HG03159 (cell line): Measurements from ENCODE around the gene OR10P1.
"Not testable (repeated sequence)": the region's sequence is repeated elsewhere in the genome, so short reads cannot be mapped to it uniquely, and the experiment has no call there.

Experiments used
- ATAC-seq: cut with Tn5 transposase; IDR thresholded peaks from one replicate; pipeline ENCODE4 v1.9.1; 2021; ENCODE audit warnings: mild to moderate bottlenecking, moderate library complexity; ENCODE audit not compliant: unreplicated experiment

OR10P1 gene

DNA sequence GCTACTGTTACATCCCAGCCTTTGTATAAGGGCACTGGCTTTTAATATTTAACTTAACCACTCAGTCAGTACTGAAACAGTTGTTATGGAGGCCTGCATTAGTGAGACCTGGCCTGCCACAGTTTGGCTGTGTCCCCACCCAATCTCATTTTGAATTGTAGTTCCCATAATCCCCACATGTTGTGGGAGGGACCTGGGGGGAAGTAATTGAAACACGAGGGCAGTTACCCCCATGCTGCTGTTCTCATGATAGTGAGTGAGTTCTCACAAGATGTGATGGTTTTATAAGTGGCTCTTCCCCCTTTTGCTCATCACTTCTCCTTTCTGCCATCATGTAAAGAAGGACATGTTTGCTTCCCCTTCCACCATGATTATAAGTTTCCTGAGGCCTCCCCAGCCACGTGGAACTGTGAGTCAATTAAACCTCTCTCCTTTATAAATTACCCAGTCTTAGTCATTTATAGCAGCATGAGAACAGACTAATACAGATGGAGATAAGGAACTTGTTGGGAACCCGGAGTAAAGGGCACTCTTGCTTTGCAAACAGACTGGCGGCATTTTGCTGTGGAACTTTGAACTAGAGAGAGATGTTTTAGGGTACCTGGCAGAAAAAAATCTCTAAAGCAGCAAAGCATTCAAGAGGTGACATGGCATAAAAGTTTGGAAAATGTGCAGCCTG lies 14.1 kb downstream of the OR10P1 start:
- ATAC-seq = not testable (repeated sequence)

DNA sequence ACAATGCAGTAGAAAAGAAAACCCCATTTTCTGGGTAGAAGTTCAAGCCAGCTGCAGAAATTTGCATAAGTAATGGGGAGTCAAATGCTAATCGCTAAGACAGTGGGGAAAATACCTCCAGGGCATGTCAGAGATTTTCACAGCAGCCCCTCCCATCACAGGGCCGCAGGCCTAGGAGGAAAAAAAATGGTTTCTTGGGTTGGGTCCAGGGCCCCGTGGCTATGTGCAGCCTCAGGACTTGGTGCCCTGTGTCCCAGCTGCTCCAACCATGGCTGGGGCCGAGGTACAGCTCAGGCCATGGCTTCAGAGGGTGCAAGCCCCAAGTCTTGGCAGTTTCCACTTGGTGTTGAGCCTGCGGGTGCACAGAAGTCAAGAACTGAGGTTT lies 14.6 kb downstream of the OR10P1 start:
- ATAC-seq = no peak

DNA sequence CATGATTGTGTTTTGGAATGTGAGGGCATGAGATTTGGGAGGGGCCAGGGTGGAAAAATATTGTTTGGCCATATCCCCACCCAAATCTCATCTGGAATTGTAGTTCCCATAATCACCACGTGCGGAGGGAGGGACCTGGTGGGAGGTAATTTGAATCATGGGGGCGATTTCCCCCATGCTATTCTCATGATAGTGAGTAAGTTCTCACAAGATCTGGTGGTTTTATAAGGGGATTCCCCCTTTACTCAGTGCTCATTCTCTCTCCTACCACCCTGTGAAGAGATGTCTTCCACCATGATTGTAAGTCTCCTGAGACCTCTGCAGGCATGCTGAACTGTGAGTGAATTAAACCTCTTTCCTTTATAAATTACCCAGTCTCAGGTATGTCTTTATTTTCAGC lies 15.7 kb downstream of the OR10P1 start:
- ATAC-seq = no peak

DNA sequence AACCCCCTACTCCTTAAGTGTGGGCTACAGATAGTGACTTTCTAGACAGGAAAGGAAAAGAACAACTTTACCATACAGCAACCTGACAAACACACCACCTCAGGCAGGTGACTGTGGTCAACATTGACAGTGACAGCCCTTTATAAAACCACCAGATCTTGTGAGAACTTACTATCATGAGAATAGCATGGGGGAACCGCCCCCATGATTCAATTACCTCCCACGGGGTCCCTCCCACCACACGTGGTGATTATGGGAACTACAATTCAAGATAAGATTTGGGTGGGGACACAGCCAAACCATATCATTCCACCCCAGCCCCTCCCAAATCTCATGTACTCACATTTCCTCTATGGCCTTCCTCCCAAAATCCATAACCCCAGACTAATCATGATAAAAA lies 16.3 kb downstream of the OR10P1 start:
- ATAC-seq = no peak

DNA sequence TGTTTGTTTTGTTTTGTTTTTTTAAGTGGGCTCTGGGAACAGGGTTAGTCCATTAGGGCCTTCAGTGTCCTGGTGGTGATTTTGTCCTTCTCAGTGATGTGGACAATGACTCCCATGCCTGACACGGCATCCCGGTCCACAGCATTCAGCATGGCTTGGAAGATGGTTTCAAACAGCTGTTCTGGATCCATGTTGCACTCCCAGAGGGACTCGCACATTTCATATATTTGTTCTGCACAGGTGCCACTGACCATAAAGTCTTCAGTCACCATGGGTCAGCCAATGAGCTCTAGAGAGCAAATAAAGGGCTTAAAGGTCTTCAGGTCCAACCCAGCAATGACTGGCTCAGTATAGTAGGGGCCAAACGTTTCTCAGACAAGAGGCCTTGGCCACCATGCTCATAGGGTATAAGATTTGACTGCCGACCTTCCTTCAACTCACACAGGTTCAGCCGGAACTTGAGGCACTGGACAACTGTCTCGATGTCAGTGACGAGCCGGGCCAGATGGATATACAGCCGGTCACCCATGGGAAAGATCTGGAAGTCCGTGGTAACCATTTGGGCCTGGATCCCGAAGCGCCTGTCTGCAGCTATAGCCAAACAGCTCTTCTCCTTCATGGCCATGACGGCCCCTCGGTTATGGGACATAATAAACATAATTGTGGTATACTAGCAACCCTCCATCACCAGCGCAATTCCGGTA lies 18.0 kb downstream of the OR10P1 start:
- no peak for ATAC-seq

DNA sequence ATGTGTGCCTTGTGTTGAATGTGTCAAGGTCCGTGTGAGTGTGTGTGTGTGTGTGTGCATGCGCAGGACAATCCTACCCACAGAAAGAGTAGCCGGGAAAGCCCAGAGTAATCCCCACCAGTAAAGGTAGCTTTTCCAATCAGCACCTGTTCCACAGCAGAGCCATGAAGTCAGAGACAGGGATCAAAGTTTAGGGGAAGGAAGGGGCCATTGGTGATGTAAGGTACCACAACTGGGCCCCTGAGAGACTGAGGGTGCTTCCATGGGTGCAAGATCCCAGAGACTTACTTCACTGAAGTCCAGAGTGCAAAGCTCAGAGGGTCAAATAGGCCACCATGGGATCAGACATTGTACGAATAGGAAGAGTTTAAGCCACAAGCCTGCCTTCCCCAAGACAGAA lies 20.5 kb downstream of the OR10P1 start:
- ATAC-seq = no peak

DNA sequence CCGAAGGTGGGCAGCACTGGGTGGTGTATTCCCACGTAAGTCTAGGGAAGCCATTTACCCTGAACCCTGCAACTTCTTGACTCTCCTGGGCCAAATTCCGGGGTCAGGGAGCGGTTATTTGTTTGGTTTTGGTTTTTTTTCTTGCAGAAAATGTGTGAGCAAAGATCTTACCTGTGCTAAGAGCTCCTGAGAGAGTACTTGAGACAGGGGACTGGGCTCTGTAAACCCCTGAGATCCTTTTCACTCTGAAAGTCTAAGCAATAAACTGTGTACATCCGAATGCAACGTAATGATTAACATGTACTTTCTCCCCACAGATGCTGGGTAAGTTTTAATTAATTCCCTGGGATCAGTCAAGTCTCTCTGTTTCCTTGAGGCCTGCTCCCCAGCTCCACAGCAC lies 21.5 kb downstream of the OR10P1 start:
- no peak for ATAC-seq

DNA sequence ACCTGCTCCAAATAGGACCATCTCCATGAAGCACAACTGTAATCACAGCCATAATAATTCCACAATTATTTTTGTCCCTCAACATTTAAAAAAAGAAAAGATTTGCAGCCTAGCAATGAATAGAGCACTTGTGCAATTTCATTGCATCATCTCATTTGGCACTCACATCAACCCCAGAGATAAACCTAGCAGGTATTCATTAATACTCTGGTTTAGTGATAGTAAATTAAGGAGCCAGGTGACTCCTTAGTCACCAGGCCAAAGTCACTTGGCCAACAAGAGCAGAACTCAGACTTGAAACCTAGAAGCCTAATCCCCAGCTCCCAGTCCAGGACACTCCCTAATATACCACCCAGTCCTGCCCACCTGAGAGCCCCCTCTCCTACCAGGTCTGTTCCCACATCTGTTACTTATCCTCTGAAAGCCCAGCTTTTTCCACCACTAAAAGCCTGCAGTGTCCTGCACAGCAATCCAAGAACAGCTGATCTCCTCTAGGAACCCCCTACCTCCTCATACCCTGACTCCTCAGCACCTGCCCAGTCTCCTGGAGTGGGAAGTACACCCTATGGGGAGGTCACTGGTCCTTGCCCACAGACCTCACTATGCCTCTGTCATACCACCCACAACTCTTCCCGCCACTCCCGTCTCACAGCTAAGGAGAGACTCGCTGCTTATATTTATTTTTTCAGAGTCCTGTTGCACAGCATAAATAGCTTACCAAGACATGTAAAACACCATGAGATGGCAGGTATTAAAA lies 22.1 kb downstream of the OR10P1 start:
- ATAC-seq = no peak

DNA sequence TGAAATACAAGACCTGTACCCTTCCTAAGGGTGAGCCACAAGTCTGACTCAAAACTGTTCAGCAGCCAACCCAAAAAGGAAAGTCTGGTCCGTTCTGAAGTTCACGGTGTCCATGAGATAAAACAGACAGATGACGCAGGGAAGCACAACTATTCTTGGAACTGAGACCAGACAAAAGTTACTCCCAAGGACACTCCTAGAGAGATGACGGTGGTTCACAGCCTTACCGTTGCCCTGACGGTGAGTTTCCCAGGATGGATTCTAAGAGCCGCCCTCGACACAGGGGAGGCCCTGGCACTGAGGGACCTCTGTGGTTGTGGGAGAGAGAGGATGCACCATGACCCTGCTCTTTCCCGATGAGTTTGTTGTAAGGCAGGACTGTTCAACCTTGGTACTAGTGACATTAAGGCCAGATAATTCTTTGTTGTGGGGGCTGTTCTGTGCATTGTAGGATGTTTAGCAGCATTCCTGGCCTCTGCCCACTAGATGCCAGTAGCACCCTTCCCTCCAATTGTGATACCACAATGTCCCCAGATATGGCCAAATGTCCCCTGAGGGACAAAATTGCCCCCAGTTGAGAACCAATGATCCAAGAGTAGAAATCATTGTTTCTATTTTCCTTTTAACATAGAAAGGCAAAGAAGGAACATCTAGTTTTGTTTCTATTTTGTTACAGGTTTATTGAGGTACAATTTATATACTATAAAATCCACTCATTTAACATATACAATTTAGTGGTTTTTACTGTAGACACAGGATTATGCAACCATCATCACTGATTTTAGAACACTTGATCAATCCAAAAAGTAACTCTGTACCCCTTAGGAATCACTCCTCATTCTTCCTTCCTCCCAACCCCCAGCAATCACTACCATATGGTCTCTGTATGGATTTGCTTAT lies 23.0 kb downstream of the OR10P1 start:
- no peak for ATAC-seq

DNA sequence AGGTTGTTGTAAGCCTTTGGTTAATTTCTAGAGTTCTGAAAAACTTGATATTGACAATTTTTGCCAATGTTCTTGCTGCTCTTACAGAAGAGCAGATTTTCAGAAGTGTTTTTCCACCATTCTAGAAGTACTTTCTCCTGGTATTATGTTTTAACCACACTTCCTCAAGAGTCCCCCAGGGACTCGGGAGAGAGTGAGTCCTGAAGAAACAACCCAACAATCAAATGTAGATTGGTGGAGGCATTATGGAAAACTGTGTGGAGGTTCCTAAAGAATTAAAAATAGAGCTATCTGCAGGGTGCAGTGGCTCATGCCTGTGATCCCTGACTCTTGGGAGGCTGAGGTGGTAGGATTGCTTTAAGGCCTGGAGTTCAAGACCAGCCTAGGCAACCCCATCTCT lies 26.7 kb downstream of the OR10P1 start:
- ATAC-seq = no peak

DNA sequence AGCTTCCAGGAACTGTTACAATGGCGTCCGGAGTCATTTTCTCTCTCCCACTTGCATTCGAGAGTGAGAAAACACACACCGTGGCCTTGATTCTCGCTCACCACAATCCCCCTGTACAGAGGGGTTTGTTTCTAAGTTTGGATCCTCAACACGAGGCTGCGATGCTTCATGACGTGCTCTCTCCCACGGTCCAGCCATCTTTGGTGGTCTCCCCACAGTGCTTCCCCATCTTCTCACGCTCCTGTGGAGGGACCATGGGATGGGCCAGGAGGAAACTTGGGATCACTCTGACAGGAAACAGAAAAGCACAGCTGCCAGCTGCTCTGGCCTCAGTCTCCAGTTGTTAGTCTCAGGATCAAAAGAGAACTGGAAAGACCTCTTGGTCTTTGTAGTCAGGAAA lies 28.1 kb downstream of the OR10P1 start:
- ATAC-seq = no peak

DNA sequence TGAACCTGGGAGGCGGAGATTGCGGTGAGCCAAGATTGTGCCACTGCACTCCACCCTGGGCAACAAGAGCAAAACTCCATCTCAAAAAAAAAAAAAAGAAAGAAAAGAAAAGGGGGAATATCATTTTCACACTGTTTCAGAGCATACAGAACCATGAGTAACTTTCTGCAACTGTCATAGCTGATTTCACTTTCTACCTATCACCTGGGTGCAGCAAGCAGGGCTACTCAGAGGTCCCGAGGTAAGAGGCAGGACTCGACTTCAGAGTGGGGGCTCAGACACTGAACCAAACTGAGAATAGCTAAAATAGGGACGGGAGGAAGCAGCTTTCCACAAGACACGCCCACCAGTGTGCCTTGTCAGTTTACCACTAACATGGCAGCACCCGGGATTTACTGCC lies 29.8 kb downstream of the OR10P1 start:
- no peak for ATAC-seq

DNA sequence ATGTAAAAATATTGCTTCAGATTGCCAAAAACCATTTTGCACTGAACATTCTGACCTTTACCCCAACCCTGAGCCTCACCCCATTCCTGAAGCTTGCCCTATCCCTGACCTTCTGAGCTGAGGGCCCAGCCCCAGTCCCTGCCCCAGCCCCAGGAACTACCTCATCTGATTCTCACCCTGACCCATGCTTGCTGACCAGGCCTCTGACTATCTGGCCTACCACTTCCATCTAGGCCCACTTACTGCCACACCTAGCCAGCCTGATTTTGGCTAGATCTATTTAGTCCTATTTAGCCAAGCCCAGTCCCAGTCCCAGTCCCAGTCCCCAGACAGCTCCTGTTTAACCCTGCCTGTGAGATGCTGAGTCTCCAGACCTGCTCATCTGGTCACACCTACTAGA lies 33.6 kb downstream of the OR10P1 start:
- no peak for ATAC-seq

DNA sequence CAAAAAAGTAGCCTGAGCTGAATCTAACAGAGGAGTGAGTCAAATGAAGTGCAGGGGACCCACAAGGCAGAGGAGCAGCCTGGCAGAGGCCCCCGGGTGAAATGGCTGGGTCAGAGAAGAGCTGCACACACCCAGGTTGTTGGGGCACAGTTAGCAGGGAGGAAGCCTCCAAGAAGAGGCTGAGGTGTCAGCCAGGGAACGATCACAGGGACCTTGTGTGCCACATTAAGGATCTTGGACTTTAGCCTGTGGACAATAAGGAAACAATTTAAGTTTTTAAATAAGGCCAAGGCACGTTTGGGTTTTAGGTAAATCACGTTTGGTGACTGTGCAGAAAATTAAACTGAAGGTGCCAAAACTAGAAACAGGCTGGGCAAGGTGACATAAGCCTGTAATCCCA lies 35.1 kb downstream of the OR10P1 start:
- no peak for ATAC-seq

DNA sequence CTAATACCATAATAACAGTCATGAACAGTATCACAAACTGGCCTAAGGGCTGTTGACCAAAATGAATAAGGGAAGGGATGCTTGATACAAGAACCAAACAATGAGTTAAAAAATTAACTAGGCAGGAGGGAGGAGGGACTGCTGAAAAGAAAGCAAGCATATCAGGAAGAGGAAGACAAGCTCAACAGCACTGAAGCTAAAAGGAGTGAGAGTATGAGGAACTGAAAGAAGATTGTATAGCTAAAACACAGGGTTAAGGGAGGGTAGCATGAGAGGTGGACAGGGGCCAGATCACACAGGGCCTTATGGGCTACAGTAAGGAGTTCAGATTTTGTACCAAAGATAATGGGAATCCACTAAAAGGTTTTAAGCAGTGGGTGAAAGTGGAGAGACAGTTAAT lies 36.9 kb downstream of the OR10P1 start:
- ATAC-seq = peak; percentile 99

DNA sequence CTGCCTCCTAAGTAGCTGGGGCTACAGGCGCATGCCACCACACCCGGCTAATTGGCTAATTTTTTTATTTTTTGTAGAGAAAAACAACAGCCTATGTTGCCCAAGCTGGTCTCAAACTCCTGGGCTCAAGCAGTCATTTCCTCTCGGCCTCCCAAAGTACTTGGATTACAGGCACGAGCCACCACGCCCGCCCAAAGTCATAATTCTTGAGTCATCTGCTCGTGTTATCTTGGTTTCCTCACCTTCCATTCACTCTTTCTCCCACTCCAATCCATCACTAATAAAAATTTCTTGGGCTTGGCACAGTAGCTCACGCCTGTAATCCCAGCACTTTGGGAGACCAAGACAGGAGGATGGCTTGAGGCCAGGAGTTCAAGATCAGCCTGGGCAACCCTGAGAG lies 39.0 kb downstream of the OR10P1 start:
- no peak for ATAC-seq

DNA sequence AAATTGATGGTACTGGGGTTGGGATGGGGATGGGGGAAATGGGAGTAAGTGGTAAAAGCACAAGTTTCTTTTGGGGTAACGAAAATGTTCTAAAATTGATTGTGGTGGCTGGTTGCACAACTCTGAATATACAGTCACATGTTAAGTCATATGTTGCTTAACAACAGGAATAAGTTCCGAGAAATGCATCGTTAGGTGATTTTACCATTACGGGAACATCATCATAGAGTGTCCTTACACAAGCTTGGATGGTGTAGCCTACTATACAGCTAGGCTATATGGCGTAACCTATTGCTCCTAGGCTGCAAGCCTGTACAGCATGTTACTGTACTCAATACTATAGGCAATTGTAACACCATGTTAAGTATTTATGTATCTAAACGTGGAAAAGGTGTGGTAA lies 40.0 kb downstream of the OR10P1 start:
- no peak for ATAC-seq

DNA sequence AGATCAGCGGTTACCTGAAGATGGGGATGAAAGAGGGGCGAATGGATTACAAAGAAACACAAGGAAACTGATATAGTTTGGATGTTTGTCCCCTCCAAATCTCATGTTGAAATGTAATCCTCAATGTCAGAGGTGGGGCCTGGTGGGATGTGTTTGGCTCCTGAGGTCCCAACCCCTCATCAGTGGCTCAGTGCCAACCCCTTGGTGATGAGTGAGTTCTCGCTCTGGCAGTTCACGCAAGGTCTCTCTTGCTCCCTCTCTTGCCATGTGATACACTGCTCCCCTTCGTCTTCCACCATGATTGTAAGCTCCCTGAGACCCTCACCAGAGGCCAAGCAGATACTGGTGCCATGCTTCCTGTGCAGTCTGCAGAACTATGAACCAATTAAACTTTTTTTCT lies 43.0 kb downstream of the OR10P1 start:
- no peak for ATAC-seq

DNA sequence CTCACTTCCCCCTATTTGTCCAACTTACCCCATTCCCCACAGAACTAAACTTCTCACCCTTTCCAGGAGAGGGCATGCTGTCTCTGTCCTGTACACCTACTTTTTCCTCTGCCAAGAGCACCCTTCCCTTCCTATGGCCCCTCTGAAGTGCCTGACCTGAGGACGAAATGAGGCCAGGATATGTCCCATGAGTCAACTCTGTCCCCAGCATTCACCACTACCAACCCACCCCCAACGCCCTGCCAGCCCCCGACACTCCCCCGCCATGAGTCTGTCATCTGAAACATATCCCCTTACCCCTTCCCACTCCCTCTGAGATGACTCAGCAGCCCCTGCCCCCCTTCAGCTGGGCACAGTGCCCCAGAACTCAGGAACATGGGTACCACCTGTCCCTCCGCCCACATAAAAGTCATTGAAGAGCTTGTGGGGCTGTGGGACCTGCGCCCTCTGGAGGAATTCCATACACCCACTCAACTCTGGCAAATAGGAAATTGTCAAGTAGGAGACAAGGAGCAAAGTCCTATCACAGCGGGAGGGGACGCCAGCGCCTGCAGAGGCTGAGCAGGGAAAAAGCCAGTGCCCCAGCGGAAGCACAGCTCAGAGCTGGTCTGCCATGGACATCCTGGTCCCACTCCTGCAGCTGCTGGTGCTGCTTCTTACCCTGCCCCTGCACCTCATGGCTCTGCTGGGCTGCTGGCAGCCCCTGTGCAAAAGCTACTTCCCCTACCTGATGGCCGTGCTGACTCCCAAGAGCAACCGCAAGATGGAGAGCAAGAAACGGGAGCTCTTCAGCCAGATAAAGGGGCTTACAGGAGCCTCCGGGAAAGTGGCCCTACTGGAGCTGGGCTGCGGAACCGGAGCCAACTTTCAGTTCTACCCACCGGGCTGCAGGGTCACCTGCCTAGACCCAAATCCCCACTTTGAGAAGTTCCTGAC lies 44.7 kb downstream of the OR10P1 start:
- no peak for ATAC-seq
